ENCODE results near the gene ZNF71. TPM values are rescaled to one million over a fixed set of nuclear protein-coding genes. Genes with fewer than 3 reads are reported as not detected.

ZNF71 gene
- total and polyA plus RNA-seq, 2 donors (not counting 3 experiments of a cell fraction or from before 2014, with no cell fraction given): 9.7 to 10.1 TPM

DNA sequence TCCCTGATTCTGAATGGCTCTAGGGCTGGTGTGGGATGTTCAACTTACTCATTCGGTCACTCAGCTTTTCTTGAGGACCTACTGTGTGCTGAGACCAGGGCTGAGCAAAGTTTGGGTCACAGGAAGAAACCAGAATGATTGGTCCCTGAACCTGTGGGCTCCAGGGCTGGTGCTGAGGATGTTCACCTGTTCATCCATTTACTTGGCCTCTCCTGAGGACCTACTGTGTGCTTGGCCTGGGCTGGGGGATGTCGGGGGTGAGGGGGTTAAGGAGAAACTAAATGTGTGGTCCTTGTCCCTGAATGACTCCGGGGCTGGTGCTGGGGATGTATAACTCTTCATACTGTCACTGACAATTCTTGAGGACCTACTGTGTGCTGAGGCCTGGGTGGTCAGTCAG lies 66.1 kb downstream of the ZNF71 start:
- dilution Hi-C loops (cut with MboI; ENCODE audit: extremely low pct_ligation_motif_present, low sequenced_read_pairs) (no loop called here), intact Hi-C loops (cut with micrococcal nuclease) (no loop called here)
- Histone ChIP-seq H2AFZ (ENCODE audit: low read depth, low read length) (no peak overlapping the region), H3K27ac (ENCODE audit: insufficient read depth, low read depth, low read length) (no peak overlapping the region), H3K4me1 (ENCODE audit: control insufficient read depth, extremely low read depth, insufficient read depth, low read length) (no peaks in the 10 kb centered on the region), H3K4me3 (replicated peaks in 1 of 3; ENCODE audit: insufficient read depth in 1 of 3, low read depth in 1 of 3, low read length in 3 of 3) (no peak overlapping the region), H3K9me3 (replicated peaks; ENCODE audit: control insufficient read depth, insufficient read depth, low read length) (peaks cover 10% of the 10 kb centered on the region), H3K36me3 (ENCODE audit: control insufficient read depth in 2 of 2, extremely low read depth in 1 of 2, insufficient read depth in 2 of 2, low read length in 2 of 2) (no peaks in the 10 kb centered on the region), H3K9me1 (replicated peaks; ENCODE audit: control insufficient read depth, extremely low read depth, insufficient read depth, low read length) (no peaks in the 10 kb centered on the region), H3K27me3 (ENCODE audit: control insufficient read depth in 2 of 2, insufficient read depth in 2 of 2, low read length in 2 of 2) (no peaks in the 10 kb centered on the region), H3K4me2 (ENCODE audit: insufficient read depth, low read length) (no peak overlapping the region), H4K20me1 (replicated peaks; ENCODE audit: control insufficient read depth, extremely low read depth, insufficient read depth, low read length) (no peaks in the 10 kb centered on the region), H3K9ac (replicated peaks; ENCODE audit: extremely low read depth, insufficient read depth, low read length) (no peak overlapping the region), H3K79me2 (ENCODE audit: control insufficient read depth, insufficient read depth, low read length) (no peaks in the 10 kb centered on the region)
- POLR2A ChIA-PET: no interaction called here
- DNase-seq (ENCODE audit: low read depth, low spot score): no peak
- CTCF ChIA-PET: no interaction called here
- BruUV-seq (replicated peaks): no TSS peak
- TF ChIP-seq FOS (IDR thresholded peaks at IDR 0.05; ENCODE audit: borderline replicate concordance, insufficient read depth, low read length) (no peak), POLR2AphosphoS5 (IDR thresholded peaks at IDR 0.05; ENCODE audit: insufficient read depth, low read depth, low read length) (no peak), POLR2A (IDR thresholded peaks at IDR 0.05; ENCODE audit: low read depth, low read length) (no peak), JUN (IDR thresholded peaks at IDR 0.05; ENCODE audit: borderline replicate concordance, insufficient read depth, insufficient read length, low read depth) (no peak), MYC (IDR thresholded peaks at IDR 0.05; ENCODE audit: low read depth, low read length) (no peak), GATA2 (IDR thresholded peaks at IDR 0.05; ENCODE audit: insufficient read depth, insufficient read length, low read depth, low read length) (no peak), EZH2 (IDR thresholded peaks at IDR 0.05; ENCODE audit: borderline replicate concordance, low read depth, low read length, severe bottlenecking) (no peak), MAX (IDR thresholded peaks at IDR 0.05; ENCODE audit: insufficient read depth, insufficient read length) (no peak), CTCF (IDR thresholded peaks at IDR 0.05; ENCODE audit: extremely low read depth in 1 of 2, insufficient read depth in 1 of 2, low read depth in 1 of 2, low read length in 2 of 2) (no peak)
- no peak for FAIRE-seq
